NCI-H2081 (cell line): ENCODE measurements around the gene IDNK.
A peak's percentile ranks its signal among the peaks of the same experiment; 100 is the strongest.

Experiments used
- DNase-seq, 2 experiments: peaks; one replicate each; lab custom pipeline; 2025; lab: John Stamatoyannopoulos, UW

The IDNK gene

DNA sequence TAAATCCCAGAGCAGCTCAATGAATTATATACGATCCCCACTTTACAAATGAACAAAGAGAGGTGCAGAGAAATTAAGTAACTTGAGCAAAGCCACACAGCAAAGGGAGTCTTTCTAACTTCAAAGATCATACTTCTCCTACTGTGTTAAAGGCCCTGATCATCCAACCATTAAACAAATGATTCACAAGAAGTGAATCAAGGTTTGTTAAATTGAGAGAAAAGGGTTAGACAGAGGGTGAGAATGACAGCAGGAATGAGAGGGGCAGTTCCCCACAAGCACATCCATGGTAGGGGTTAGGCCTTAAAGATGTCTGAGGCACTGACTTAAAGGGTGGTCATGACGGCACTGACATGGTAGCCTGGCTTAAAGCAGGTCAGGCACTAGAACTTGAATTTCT lies 10.7 kb downstream of the IDNK start:
- DNase-seq, result no peak

GRCh38 chr9:83636813-83637212 lies 13.9 kb downstream of the IDNK start:
- no peak for DNase-seq

- DNase-seq, result no peak
These were observed 14.4 kb downstream of the IDNK start for GRCh38 chr9:83637389-83637788.

DNA sequence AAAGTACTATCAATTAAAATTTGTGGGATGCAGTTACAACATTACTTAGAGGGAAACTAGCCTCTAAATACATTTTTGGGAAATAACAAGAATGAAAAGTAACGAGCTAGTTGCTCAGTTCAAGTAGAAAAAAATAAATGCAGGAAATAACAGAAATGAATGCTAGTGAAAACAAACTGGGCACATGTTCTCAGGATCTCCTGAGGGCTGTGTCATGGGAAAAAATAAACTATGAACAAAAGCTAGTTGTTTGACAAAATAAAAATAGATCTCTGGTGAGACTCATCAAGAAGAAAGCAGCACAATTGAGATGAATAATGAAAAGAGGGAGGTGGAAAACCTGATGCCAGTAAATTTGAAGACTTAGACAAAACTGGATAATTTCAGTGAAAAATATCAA lies 16.3 kb downstream of the IDNK start:
- DNase-seq, result no peak

DNA sequence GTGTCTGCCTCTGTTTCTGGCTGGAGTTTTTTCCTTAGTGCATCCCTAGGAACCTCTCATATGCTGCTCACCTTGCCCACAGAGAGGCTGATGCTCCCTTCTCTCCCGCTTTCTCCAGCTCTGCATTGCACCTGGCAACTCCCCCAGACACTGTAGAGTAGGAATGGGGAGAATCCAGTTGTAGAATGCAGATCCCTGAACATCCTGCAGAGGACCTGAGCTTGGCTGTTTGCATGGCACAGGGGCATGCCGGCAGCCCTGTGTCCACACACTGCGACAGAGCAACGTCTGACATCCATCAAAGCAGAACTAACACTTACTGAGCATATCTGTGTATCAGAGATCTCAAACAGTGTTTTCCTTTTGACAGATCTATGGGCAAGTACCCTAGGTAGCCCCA lies 19.9 kb downstream of the IDNK start:
- no peak for DNase-seq

GRCh38 chr9:83646500-83647239 lies 23.7 kb downstream of the IDNK start:
- DNase-seq, result no peak

DNA sequence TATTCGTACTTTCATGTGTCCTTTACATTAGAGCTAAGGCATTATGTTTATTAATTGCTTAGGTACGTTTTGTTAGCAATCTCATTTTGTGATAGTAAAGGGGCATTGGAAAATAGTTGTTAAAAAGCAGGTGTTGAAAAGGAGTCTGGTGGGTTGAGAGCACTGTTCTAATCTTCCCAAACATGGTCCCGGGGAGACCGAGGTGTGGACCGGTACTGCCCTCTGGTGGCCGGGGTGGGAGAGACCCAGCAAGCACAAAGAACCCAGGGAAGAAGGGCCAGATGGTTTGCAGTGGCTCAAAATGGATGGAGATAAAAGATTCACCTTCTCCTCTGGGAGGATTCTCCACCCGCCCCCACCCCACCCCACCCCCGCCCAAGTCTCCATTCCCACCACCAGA lies 26.1 kb downstream of the IDNK start:
- DNase-seq, result peak; percentile 6 to 16

GRCh38 chr9:83649515-83649914 lies 26.6 kb downstream of the IDNK start:
- no peak for DNase-seq

GRCh38 chr9:83651558-83651957 lies 28.6 kb downstream of the IDNK start:
- no peak for DNase-seq

- no peak for DNase-seq
These were observed 29.5 kb downstream of the IDNK start for GRCh38 chr9:83652433-83652832.

GRCh38 chr9:83655433-83655832 lies 32.5 kb downstream of the IDNK start:
- no peak for DNase-seq

- no peak for DNase-seq
These were observed 33.2 kb downstream of the IDNK start for GRCh38 chr9:83656032-83656680.

- DNase-seq, result no peak
These were observed 34.0 kb downstream of the IDNK start for GRCh38 chr9:83656952-83657351.

DNA sequence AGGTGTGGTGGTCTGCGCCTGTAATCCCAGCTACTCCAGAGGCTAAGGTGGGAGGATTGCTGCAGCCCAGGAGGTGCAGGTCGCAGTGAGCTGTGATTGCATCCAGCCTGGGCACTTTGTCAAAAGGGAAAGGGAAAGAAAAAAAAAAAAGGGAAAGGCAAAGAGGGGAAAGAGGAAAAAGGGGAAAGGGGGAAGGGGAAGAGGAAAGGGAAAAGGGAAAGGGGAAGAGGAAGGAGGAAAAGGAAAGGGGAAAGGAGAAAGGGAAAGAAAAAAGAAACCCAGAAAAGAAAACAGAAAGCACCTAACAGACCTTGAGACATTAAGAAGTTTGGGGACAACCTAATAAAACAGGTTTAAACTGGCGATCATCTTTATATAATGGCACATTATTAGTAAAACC lies 40.0 kb downstream of the IDNK start:
- no peak for DNase-seq

DNA sequence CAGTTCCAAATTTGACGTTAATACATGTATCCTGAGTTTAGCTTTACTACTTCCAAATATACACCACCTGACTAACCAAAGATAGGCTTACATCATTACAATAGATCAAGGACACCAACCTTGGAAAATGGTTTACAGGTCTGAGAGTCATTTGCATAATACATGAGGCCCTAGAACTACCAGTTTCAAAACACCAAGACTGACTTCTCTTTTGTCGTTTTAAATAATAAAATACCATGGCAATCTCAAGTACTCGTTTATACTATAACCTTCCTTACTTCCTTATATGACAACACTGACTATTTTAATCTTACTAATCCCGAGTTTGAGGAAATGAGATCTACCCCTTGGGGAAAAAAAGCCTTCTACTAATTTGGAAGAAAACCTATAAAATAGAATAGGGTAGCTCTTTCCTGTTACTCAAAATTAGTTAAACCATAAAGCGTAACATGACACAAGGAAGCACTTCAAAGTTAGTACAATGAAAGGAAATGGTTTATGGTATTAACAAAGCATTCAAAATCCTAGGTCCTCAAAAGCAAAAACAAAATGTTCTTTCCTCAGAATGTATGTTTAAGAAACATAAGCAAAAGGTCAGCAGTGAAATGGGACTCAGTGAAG lies 42.7 kb downstream of the IDNK start:
- DNase-seq, result no peak

- DNase-seq, result no peak
These were observed 46.1 kb downstream of the IDNK start for GRCh38 chr9:83669067-83669466.

DNA sequence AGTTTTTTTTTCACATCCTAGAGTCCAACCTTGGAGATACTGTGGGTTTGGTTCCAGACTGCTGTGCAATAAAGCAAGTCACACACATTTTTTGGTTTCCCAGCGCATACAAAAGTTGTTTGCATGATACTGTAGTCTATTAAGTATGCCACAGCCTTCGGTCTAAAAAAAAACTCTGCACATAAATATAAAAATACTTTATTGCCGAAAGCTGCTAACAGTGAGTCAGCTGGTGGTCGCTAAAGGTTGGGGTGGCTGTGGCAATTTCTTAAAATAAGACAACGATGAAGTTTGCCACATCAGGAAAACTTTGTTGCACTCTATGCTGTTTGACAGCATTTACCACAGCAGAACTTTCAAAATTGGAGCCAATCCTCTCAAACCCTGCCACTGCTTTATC lies 47.4 kb downstream of the IDNK start:
- DNase-seq, result no peak

DNA sequence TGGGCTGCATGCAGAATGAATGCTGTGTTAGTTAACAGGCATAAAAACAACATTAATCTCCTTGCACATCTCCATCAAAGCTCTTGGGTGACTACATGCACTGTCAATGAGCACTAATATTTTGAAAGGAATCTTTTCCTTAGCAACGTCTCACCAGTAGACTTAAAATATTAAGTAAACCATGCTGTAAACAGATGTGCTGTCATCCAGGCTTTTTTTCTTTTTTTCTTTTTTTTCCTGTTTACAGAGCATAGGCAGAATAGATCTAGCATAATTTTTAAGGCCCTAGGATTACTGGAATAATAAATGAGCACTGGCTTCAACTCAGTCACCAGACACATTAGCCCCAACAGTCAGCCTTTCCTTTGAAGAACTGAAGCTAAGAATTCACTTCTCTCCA lies 48.5 kb downstream of the IDNK start:
- DNase-seq, result no peak

GRCh38 chr9:83675466-83675865 lies 52.5 kb downstream of the IDNK start:
- no peak for DNase-seq

DNA sequence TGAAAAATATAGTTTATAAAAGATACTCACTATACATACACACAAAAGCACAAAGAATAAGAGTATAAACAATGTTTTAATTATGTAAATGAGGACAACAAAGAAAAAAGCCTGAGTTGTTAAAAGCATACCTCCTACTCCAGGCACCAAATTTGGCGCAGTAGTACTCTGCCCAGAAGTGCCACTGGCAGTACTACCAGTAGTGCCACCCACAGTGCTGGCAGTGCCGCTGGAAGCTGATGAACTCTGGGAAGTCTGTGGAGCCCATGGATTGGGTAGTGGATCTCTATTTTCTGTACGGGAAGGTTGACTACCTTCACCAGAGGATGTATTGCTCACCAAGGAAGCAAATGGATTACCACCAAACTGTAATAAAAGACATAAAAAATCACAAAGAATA lies 54.7 kb downstream of the IDNK start:
- DNase-seq, result no peak

GRCh38 chr9:83680233-83680632 lies 57.3 kb downstream of the IDNK start:
- no peak for DNase-seq

- DNase-seq, result no peak
These were observed 58.5 kb downstream of the IDNK start for GRCh38 chr9:83681490-83681889.

DNA sequence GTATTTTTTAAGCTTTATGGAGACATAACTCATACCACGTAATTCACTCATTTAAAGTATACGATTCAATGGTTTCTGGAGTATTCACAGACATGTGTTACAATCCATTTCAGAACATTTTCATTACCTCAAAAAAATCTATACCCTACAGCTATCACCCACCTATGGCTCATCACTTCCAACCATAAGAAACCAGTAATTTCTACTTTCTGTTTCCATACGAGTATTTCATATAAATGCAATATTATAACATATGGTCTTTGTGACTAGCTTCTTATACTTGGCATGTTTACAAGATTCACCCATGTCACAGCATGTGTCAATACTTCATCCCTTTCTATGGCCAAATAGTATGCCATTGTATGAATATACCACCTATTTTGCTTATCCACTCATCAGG lies 66.0 kb downstream of the IDNK start:
- no peak for DNase-seq

DNA sequence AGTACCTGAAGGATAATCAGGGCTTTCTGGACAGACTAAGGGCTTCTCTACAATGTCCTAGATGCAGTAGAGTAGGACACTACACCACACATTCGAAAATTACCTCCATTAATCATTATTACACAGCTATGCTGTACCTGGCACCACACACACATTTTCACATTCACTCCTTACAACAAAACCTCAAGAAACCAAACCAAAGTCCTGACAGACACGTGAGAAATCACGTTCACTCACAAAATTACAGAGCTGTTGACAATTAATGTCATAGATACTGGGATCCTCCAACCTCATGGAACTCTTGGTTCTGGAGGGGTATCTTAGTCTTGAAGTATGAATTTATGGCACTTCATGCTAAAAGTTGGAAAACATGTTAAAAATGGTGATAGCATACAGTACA lies 68.5 kb downstream of the IDNK start:
- no peak for DNase-seq
